Esophagus muscularis mucosa (tissue), 4 donors: Measurements from ENCODE around the gene RPP40. TPM values are rescaled to one million over a fixed set of nuclear protein-coding genes. Genes with fewer than 3 reads are reported as not detected.

ENCODE experiments used
- DNase-seq: peaks from one replicate; pipeline ENCODE4 v3.0.0-alpha.2; 2017; ENCODE audit errors: extremely low spot score
- H3K27ac ChIP-seq, 4 donors: fragments of 200-600 bp; sonication (generic); replicated peaks in 1 of 4; 1 replicate in 3 of 4; 2 replicates in 1 of 4; pipeline ENCODE4 v1.5.1; 2016 to 2019; ENCODE audit warnings: mild to moderate bottlenecking in 1 of 4
- H3K27me3 ChIP-seq, 4 donors: fragments of 200-600 bp; sonication (generic); one replicate each; pipeline versions ENCODE4 v1.5.1 to v1.6.0; 2016 to 2019
- H3K36me3 ChIP-seq, 4 donors: fragments of 200-600 bp; sonication (generic); one replicate each; pipeline ENCODE4 v1.5.1; 2016 to 2019
- H3K4me1 ChIP-seq, 4 donors: fragments of 200-600 bp; sonication (generic); one replicate each; pipeline ENCODE4 v1.5.1; 2016 to 2019
- H3K4me3 ChIP-seq, 4 donors: fragments of 200-600 bp; sonication (generic); 1 replicate in 2 of 4; 2 replicates in 2 of 4; pipeline ENCODE4 v1.5.1; 2016 to 2019; ENCODE audit warnings: mild to moderate bottlenecking in 4 of 4, moderate library complexity in 1 of 4
- H3K9me3 ChIP-seq, 4 donors: fragments of 200-600 bp; sonication (generic); 1 replicate in 3 of 4; 2 replicates in 1 of 4; pipeline ENCODE4 v1.5.1; 2016 to 2019
- CTCF ChIP-seq, 3 experiments: fragments of 200-600 bp in 2 of 3; fragments of 450-650 bp in 1 of 3; sonication (generic) in 2 of 3; IDR thresholded peaks; one replicate each; pipeline ENCODE4 v1.5.1; 2017 to 2019; ENCODE audit warnings: antibody characterized with exemption in 3 of 3, mild to moderate bottlenecking in 2 of 3, moderate library complexity in 1 of 3
- EP300 ChIP-seq: sonication (generic); formaldehyde crosslinking; IDR thresholded peaks from one replicate; pipeline ENCODE4 v1.6.1; 2017; ENCODE audit warnings: antibody characterized with exemption
- POLR2A ChIP-seq: fragments of 450-650 bp; IDR thresholded peaks from one replicate; pipeline ENCODE4 v1.6.1; 2017; ENCODE audit warnings: antibody characterized with exemption, moderate library complexity, mild to moderate bottlenecking, low read depth
- POLR2AphosphoS5 ChIP-seq, 2 donors: sonication (generic); formaldehyde crosslinking; IDR thresholded peaks; one replicate each; pipeline ENCODE4 v1.6.1; 2017; ENCODE audit warnings: antibody characterized with exemption in 2 of 2
- WGBS: methylation state at CpG from one replicate; pipeline ENCODE4 v1.1.5; 2018; 5-methylcytosine and 5-hydroxymethylcytosine counted together
- intact Hi-C: fragments of 100-400 bp; cut with DNase I; formaldehyde crosslinking; loops from one replicate; pipeline ENCODE4 v1.15.1; 2023
- total RNA-seq, 4 donors: library from RNA; depleted of rRNA; stranded (reverse); fragments of >200 nt; gene quantifications; one replicate each; pipeline versions ENCODE4 v1.1.0 to v1.2.1, GENCODE V29; 2016

Gene RPP40
- total RNA-seq, 4 donors from 2014 or later: 2.5 to 7.9 (median 3.8) TPM

DNA sequence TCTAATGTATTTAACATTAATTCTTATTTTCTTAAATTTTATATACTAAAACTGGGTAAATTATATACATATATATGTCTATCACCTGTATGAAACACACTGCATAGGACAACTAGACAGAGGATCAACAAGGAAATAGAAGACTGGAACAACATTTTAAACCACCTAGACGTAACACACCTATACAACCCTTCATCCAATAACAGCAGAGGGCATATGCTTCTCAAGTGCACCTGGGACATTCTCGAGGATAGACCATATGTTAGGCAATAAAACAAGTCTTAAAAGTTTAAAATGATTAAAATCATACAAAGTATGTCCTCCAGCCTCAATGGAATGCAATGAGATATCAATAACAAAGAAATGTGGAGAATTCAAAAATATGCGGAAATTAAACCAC is 45.2 kb downstream of the RPP40 start:
- no peak overlapping the region for H3K27ac ChIP-seq
- H3K36me3 ChIP-seq: peaks cover 0 to 30% (median 17%) of the 10 kb centered on the region in 4 donors
- TF ChIP-seq EP300: no peak
- TF ChIP-seq POLR2A: no peak
- no peak for TF ChIP-seq POLR2AphosphoS5 (IDR thresholded peaks at IDR 0.05)
- no peak for TF ChIP-seq CTCF (IDR thresholded peaks at IDR 0.05)
- WGBS: 91% methylated on average over 3 of the region's 3 CpGs
- intact Hi-C loops: no loop called here
- no peaks in the 10 kb centered on the region for H3K27me3 ChIP-seq
- no peak for DNase-seq
- no peaks in the 10 kb centered on the region for H3K9me3 ChIP-seq
- no peak overlapping the region for H3K4me3 ChIP-seq
- H3K4me1 ChIP-seq: no peaks in the 10 kb centered on the region

DNA sequence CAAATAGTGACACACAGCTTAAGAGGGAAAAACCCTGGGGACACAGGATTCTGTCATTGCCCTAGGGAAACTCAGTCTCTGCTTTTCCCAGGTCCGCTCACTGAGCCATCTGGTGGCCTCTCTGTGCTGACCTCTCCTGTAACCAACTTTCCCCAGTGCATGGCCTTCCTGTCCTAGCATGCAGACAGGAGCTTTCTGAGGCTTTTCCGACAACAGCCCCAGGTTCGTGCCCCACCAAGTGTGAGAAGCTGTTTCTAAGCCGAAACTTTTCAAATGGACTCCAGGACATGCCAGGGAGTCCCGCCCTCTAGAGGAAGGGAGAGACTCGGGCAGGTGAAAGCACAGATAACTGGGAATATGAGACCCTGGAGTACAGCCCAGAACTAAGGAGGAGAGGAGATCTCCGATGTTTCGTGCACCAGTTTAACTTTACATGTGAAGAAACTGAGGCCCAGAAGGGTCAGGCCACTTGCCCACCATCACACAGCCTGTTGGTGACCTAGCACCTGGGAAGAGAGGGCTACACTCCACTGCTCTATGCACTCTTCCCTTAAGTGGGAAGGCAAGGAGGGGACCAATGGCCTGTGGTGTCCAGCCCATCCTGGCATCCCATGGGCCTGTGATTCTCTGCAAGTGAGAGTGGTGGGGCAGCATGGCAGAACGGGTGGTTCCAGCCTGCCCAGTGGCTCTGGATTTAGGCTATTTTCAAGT is 46.2 kb downstream of the RPP40 start:
- Histone ChIP-seq H3K4me1 (no peaks in the 10 kb centered on the region), H3K4me3 (no peak overlapping the region), H3K36me3 (peaks cover 0 to 35% (median 23%) of the 10 kb centered on the region in 4 donors), H3K27ac (no peak overlapping the region), H3K27me3 (no peaks in the 10 kb centered on the region), H3K9me3 (no peaks in the 10 kb centered on the region)
- intact Hi-C loops: no loop called here
- no peak for DNase-seq
- 67% methylated on average over 9 of the region's 9 CpGs for WGBS
- TF ChIP-seq POLR2AphosphoS5 (IDR thresholded peaks at IDR 0.05) (no peak), EP300 (no peak), POLR2A (no peak), CTCF (IDR thresholded peaks at IDR 0.05) (peak in 1 of 3 experiments; percentile 20)

GRCh38 chr6:4956625-4957024 is 47.2 kb downstream of the RPP40 start:
- WGBS: 86% methylated on average over 5 of the region's 5 CpGs
- intact Hi-C loops: no loop called here
- H3K27me3 ChIP-seq: no peaks in the 10 kb centered on the region
- H3K27ac ChIP-seq: no peak overlapping the region
- no peak for TF ChIP-seq CTCF (IDR thresholded peaks at IDR 0.05)
- TF ChIP-seq EP300: no peak
- TF ChIP-seq POLR2AphosphoS5 (IDR thresholded peaks at IDR 0.05): no peak
- TF ChIP-seq POLR2A: no peak
- DNase-seq: no peak
- no peaks in the 10 kb centered on the region for H3K9me3 ChIP-seq
- peaks cover 0 to 45% (median 33%) of the 10 kb centered on the region in 4 donors for H3K36me3 ChIP-seq
- H3K4me3 ChIP-seq: no peak overlapping the region
- no peaks in the 10 kb centered on the region for H3K4me1 ChIP-seq

DNA sequence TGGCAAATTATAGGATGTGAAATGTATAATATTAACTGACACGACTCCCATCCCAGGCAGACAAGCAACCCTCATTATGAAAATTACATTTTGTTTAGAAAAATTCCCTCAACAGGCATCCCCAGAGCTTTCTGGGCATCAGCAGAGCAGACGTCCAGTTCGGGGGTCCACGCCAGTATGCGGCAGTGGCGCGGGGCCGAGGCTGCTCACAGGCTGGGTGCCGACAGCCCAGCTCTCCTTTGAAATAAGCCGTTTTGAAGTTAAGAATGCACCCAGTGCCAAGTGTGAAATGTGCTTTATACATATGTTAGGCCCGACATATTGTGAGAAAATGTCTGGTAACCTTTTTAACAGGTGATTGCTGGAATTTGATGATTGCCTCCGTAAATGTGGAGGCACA is 50.4 kb downstream of the RPP40 start:
- WGBS: 91% methylated on average over 6 of the region's 12 CpGs
- no peak for DNase-seq
- H3K9me3 ChIP-seq: no peaks in the 10 kb centered on the region
- no peaks in the 10 kb centered on the region for H3K27me3 ChIP-seq
- H3K36me3 ChIP-seq: peaks cover 7 to 71% (median 54%) of the 10 kb centered on the region in 4 donors
- intact Hi-C loops: no loop called here
- H3K27ac ChIP-seq: no peak overlapping the region
- no peak for TF ChIP-seq POLR2AphosphoS5 (IDR thresholded peaks at IDR 0.05)
- TF ChIP-seq EP300: no peak
- no peak for TF ChIP-seq POLR2A
- no peak for TF ChIP-seq CTCF (IDR thresholded peaks at IDR 0.05)
- no peaks in the 10 kb centered on the region for H3K4me1 ChIP-seq
- H3K4me3 ChIP-seq: no peak overlapping the region
